GM18508 (cell line): Measurements from ENCODE around the gene THRAP3.
"Not testable (repeated sequence)": the region's sequence is repeated elsewhere in the genome, so short reads cannot be mapped to it uniquely, and the experiment has no call there.

Source experiments
- ATAC-seq: cut with Tn5 transposase; IDR thresholded peaks from one replicate; pipeline ENCODE4 v1.9.1; 2021; ENCODE audit warnings: moderate number of reproducible peaks; ENCODE audit not compliant: insufficient read depth, unreplicated experiment

The THRAP3 gene, protein sequence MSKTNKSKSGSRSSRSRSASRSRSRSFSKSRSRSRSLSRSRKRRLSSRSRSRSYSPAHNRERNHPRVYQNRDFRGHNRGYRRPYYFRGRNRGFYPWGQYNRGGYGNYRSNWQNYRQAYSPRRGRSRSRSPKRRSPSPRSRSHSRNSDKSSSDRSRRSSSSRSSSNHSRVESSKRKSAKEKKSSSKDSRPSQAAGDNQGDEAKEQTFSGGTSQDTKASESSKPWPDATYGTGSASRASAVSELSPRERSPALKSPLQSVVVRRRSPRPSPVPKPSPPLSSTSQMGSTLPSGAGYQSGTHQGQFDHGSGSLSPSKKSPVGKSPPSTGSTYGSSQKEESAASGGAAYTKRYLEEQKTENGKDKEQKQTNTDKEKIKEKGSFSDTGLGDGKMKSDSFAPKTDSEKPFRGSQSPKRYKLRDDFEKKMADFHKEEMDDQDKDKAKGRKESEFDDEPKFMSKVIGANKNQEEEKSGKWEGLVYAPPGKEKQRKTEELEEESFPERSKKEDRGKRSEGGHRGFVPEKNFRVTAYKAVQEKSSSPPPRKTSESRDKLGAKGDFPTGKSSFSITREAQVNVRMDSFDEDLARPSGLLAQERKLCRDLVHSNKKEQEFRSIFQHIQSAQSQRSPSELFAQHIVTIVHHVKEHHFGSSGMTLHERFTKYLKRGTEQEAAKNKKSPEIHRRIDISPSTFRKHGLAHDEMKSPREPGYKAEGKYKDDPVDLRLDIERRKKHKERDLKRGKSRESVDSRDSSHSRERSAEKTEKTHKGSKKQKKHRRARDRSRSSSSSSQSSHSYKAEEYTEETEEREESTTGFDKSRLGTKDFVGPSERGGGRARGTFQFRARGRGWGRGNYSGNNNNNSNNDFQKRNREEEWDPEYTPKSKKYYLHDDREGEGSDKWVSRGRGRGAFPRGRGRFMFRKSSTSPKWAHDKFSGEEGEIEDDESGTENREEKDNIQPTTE

DNA sequence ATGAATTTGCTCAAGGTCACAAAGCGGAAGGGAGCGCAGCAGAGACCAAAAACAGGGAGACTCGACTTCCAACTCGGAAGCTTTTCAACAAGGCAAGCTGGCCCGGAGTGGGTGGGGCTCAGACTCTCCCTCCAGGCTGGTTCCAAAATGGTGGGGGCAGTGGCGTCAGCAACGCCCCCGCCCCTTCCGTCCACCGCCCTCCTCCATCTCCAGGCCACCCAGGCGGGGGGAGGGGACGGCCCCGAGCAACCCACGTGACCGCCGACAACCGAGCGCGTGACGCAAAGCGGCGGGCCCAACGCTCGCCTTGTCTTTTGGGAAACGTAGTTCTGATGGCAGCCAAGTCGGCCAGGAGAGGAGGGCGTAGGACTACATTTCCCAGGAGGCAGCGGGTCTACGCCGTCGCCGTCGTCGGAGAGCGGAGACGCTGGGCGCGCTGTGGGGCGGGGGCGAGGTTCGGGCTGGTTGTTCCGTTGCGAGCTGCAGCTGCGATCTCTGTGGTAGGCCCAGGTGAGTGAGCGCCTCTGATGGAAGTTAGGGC, at the start of gene THRAP3:
Gene THRAP3, plus strand, starts transcription at position 448 of the 541 bp plus-strand sequence. CDS start 58,121 bp downstream, outside the sequence.
- peak; percentile 85 for ATAC-seq

DNA sequence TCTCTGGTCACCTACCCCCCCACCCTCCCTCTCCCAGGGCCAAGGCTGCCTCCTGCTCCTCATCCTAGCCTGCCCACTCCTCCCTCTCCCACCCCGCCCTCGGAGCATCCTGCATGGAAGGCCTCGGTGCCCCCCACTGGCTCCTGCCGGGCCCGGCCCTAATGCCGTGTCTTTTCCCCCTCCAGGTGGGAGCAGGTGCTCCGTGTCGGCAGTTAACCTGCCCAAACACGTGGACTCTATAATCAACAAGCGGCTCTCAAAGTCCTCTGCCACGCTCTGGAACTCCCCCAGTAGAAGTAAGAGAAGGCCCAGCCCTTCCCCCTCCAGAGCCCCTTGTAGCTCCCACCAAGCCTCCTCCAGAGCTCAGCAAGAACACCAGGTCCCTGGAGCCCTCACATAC, 49.5 kb upstream of the THRAP3 start:
- ATAC-seq: no peak

DNA sequence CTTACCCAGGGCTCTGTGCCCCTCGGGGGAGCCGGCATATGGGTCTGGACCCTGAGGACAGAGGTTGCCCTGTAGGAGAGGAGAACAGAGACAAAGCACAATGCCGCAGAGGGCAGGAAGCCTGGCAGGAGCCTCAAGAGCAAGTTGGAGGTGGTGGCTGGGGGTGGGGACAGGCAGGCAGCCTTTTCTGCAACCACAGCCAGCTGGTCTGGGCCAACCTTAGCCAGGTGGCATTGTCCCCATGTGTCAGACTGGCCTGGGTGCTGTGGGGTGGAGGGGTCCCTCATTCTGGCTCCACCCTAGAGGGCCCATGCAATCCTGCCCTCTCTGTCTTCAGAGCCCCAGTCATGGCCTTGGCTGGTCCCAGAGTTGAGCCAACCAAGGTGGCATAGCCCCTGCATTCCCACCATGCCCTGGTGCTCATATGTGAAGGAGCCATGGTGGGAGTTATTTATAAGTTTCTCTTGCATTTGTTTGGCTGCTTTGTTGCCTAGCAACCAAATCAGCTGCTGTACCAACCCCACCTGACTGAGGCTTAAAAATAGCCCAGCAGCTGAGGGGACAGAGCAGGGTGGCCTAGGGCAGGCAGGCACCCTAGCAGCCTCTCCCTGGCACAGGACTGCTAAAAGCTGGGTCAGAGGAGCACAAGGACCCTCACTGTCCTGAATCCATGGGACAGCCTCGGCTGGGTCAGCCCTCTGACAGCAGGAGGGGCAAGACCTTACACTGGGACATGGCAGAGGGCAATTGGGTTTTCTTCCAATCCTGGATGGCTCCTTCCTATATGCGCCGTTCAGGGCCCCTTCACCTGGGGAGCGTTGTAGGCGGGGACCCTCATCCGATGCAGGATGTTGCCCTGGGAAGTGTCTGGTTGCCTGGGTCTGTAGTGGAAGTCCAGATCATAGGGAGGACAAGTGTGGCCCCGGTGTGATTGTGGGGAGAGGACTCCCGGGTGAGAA, 48.8 kb upstream of the THRAP3 start:
- no peak for ATAC-seq

DNA sequence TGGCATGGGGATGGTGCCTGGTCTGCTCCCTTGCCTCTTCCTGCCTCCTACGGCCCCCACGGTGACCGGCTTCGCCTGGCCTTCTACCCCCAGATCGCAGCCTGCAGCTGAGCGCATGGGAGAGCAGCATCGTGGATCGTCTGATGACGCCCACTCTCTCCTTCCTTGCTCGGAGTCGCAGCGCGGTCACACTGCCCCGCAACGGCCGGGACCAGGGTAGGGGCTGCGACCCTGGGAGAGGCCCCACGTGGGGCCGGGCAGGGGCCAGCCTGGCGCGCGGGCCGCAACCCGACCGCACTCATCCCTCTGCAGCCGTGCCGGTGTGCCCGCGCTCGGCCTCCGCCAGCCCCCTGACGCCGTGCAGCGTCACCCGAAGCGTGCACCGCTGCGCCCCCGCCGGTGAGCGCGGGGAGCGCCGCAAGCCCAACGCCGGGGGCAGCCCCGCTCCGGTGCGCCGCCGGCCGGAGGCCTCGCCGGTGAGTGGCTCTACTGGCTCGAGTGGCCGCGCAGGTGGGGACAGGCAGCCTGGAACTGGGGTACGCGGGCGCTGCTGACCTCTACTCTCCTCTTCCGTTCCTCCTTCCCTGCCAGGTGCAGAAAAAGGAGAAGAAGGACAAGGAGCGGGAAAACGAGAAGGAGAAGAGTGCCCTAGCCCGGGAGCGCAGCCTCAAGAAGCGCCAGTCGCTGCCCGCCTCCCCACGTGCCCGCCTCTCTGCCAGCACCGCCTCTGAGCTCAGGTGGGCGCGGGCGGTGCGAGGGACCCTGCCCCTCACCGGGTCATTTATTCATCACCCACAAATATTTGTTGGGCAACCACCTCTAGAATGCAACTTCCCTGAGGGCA, 47.9 kb upstream of the THRAP3 start:
- no peak for ATAC-seq

DNA sequence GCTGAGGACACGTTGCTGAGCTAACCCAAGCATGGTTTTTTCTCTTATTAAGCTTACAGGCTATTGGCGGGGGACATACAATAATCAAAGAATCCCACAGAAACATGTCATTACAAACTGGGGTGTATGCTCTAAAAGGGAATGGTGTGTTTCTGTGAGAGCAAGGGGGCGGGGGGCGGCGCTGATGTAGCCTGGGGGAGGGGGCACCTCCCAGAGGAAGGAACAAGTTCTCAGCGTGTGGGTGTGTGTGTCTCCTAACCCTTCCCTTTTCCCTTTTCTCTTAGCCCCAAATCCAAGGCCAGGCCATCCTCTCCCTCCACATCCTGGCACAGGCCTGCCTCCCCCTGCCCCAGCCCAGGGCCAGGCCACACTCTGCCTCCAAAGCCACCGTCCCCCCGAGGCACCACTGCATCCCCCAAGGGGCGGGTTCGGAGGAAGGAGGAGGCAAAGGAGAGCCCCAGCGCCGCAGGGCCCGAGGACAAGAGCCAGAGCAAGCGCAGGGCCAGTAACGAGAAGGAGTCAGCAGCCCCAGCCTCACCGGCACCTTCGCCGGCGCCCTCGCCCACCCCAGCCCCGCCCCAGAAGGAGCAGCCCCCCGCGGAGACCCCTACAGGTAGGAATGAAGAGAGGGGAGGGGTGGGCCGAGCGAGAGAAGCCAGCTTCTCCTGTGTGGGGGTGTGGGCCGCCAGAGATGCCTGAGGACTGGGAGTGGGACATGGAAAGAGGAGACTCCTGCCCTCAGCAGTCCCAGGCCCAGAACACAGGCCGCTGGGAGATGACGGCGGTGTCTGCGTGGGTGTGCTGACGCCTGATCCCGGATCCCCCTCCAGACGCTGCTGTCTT, 46.4 kb upstream of the THRAP3 start:
- no peak for ATAC-seq

DNA sequence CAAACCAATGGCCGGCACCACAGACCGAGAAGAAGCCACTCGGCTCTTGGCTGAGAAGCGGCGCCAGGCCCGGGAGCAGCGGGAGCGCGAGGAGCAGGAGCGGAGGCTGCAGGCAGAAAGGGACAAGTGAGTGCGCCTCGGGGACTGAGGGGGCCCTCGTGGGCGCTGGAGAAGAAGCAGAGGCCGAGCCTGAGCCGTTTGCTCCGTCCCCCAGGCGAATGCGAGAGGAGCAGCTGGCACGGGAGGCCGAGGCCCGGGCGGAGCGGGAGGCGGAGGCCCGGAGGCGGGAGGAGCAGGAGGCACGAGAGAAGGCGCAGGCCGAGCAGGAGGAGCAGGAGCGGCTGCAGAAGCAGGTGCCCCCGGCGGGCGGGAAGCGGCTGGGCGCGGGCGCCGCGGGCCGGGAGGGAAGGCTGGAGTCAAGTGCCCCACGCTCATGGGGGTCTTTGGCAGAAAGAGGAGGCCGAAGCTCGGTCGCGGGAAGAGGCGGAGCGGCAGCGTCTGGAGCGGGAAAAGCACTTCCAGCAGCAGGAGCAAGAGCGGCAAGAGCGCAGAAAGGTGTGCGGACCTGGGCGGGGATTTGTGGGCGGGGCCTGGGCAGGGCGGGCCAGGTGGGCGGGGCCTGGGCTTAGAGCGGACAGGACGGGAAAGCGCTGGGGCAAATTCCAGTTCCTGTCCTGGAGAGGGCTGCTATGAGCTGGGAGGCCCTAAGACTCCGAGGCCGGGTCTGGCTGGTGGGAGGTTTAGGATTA, 45.6 kb upstream of the THRAP3 start:
- no peak for ATAC-seq

DNA sequence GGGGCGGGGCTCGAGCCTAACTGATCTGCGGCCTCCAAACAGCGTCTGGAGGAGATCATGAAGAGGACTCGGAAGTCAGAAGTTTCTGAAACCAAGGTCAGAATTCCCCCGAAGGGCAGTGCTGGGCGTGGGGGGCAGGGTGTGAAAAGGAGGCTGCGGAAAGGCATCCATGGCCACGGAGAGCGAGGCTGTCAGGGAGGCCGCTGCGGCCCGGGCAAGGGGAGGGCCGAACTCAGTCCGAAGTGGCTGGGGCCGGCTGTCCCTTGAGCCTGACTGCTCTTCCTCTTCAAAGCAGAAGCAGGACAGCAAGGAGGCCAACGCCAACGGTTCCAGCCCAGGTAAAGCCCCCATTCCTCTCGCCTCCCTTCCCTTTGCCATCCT, 45.0 kb upstream of the THRAP3 start:
- ATAC-seq: no peak

DNA sequence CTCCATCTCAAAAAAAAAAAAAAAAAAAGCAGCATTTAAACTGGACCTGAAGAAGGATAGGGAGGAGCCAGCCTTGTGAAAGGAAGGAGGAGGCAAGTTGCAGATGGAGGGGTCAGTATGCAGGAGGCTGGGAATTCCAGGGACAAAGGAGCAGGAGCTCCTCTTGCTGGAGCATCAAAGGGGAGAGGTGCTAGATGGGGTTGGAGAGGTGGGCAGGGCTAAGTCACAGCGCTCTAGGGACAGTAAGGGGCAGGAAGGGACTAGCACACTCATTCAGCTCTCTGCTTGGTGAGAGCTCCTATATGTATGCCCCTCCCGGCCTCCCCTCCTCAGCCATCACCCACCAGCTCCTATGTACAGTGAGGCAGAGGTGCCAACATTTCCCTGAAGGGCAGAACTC, 41.5 kb upstream of the THRAP3 start:
- ATAC-seq: no peak

DNA sequence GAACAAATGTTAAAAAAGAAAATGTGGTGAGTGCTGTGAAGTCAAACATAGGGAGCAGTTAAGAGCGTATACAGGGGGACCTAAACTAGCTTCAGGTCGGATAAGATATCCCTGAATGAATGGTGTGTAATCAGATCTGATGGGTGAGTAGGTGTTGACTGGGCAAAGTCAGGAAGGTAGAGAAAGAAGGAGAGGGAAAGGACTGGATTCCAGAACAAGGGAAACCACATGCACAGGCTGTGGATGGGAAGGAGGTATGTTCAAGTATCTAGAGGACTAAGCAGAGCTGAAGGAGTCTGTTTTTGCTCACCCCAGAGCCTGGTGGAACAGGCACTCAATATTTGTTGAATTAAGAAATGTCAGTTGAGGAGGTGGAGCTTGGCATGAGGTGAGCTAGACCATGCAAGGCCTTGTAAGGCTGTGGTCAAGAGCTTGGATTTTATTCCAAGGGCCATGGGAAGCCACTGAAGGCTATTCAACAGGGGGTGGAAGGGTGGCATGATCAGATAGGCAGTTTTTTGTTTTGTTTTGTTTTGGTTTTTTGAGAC, 40.9 kb upstream of the THRAP3 start:
- no peak for ATAC-seq

DNA sequence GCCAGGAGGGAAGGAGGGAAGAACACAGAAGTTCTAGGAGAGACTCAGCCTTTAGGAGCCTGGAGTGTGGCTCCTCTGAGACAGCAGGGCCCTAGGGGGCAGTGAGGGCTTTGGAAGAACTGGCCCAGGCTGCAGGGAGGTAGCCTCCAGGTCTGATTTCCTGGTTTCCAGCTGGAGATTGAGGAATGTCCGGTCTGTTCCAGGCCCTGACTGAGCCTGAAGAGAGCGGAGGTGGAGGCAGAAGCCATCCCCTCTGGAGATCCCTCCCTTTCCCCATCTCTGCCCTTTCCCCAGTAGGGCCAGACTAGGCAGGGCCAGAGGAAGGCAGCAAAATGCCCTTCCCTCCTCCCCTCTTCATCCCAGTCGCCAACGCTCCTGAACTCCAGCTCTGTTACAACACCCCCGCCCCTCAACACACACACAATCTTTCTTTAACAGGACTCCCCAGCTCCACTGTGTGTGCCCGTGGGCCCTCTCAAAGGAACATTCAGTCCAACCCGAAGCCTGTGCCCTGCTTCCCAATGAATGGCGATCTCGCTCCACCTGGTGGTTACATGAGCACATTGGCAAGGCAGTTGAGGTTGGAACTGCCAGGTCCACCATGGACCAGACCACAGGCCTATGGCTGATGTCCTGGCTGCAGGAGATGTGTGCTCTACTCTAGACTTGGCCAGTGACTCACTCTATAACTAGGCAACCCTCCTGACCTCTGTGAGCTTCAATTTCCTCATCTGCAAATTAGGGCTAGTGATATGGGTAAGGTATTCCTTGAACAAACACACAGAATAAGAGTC, 36.2 kb upstream of the THRAP3 start:
- no peak for ATAC-seq

DNA sequence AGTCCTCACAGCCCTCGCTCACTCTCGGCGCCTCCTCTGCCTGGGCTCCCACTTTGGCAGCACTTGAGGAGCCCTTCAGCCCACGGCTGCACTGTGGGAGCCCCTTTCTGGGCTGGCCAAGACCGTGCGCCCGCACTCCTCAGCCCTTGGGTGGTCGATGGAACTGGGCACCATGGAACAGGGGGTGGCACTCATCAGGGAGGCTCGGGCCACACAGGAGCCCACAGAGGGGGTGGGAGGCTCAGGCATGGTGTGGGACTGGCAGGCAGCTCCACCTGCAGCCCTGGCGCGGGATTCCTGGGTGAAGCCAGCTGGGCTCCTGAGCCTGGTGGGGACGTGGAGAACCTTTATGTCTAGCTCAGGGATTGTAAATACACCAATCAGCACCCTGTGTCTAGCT, 27.4 kb upstream of the THRAP3 start:
- not testable (repeated sequence) for ATAC-seq

DNA sequence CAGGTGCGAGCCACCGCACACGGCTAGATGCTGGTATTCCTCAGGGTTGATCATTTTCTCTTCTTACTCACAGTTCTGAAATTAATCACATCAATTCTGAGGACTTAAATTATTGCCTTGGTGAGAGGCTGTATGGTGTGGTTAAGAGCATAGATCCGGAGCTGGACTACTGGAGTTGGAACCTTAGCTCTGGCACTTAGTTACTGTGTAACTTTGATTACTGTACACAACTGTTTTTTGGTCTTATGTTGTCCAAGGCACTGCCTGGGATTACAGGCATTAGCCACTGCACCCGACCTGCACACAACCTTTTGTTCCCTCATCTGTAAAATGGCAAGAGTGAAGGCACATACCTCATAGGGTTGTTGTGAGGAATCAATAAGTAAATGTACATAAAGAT, 25.6 kb upstream of the THRAP3 start:
- ATAC-seq: no peak

DNA sequence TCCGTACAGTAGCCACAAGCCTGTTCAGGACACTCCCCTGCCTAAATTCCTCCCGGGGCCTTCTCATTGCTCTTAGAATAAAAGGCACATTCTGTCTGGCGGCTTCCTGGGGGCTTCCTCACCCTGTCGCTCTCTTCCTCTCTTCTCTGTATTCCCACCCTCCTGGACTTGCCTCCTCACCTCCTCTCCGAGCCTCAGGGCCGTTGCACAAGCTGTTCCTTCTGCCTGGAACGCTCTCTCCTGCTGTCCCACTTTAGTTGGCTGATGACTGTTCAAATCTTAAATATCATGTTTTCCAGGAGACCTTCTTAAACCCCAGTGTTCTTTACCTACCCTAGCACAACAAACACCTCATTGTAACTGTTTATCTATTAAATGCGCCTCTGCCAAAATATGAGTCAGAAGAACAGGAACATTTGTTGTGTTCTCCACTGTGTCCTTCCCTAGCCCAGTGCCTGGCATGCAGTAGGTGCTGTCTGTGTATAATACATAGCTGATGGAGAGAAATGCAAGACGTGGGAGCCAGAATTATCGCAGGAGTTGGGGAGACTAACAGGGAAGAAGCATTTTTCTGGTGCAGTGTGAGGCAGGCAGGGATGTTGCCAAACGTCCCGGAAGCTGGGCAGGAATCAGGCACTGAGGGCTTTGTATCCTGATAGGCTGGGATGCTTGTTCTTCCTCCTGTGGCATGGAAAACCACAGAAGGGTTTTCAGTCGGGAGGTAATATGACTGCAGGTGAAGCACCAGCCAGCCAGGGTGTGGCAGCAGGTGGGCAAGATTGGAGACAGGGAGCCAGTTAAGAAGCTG, 24.1 kb upstream of the THRAP3 start:
- no peak for ATAC-seq

DNA sequence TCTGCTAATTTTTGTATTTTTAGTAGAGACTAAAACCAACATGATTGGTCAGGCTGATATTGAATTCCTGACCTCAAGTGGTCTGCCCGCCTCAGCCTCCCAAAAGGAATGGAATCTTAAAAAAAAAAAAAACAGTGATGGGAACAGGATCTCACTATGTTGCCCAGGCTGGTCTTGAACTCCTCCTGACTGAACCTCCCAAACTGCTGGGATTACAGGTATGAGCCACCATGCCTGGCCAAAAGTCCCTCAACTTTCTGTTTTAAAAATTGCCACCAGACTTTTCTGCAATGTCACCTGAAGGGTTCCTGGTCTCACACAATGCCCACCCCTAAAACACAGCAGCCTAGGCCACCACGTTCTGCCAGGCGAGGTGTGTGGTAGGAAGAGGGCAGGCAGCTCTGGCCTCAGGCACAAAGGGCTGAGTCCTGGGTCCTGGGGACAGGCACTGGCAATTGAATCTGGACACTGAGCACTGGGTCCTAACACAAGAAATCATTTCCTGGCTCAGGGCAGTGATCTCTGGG, 21.2 kb upstream of the THRAP3 start:
- no peak for ATAC-seq

DNA sequence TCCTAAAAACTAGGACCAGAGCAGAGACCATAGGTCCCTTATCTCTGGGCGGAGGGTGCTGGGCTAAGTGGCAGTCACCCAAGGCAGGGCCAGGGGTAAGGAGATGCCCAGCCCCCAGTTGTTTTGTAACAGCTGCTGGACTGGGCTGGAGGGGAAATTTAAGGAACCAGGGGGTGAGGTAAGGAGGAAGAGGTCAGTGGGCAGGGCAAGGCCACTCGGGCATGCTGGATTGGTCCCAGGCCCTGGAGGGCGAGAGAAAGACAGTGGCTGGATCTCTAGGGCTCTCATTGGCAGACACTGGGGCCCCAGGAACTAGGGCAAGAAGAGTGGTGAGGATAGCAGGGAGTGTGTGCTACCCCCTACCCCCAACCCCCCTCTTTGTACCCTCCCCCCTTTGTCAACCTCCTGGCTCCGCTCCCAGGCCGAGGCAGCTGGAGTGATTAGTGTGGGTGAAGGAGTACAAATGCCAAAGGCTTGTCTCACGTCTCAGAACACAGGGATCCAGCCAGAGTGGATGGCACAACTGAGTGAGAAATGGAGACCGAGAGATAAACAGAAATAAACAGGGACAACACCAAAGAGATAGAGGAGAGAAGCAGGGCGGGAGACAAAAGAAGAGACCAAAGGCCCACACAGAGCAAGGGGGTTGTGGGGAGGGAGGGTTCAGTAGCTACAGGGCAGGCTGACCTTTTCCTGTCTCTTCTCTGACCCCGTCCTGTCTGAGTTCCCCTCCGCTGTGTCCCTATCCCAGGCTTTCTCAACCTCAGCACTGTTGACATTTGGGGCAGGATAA, 20.5 kb upstream of the THRAP3 start:
- ATAC-seq: no peak
